ENCODE measurements around the gene CDC20B.
"Not testable (repeated sequence)": the region's sequence is repeated elsewhere in the genome, so short reads cannot be mapped to it uniquely, and the experiment has no call there.

The CDC20B gene

DNA sequence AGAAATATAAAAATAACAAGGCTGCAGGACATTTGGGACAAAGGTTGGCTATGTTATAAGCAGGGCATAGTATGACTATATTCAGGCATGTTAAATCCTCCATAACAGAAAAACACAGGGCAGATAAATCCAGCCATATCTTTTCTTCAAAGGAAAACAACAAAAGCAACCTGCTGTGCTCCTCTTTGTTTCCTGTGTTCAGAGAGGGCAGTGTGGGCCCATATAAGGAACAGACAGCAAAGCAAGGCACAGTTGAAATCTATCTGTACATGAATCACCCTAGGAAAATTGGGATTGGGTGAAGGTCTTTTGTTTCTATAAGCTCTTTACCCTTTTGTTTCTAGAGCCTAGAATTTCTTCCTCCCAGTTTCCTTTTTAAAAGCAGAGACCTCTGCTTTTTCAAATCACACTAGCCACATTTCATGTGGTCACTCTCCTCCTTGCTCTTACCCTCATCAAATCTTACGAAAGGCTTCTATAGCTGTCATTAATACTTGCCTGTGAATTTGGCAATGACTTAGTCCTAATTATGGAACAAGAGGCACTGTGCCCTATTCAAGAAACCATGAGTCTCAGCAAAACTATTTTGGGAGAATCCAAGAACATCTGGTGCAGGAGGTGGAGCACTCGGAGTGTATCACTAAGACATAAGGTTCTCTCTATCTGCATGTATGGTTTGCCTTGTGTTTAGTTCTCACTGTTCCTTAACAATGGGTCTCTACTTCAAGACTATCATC lies 68.8 kb downstream of the CDC20B start:
- DNase-seq: no peak

DNA sequence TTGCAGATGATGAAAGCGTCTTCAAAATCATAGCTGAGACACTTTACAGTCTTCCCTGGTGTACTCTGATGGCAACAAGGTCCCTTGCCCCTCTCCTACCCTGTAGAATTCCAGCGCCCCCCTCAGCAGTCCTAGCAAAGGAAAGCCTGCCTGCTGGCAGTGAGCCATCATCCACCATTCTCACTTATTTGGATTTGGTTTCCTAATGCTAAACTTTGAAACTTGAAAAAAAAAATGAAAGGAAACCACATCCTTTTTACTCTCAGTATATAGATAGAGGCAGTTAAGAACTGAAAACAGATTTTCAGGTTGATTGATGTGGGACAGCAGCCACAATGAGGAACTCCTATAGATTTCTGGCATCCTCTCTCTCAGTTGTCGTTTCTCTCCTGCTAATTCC lies 70.6 kb downstream of the CDC20B start, which contains the start of gene GZMA:
Gene GZMA (plus strand): TSS at position 299 of the 400 bp plus-strand sequence. CDS start 37 bp downstream, at position 336.
- DNase-seq: no peak

DNA sequence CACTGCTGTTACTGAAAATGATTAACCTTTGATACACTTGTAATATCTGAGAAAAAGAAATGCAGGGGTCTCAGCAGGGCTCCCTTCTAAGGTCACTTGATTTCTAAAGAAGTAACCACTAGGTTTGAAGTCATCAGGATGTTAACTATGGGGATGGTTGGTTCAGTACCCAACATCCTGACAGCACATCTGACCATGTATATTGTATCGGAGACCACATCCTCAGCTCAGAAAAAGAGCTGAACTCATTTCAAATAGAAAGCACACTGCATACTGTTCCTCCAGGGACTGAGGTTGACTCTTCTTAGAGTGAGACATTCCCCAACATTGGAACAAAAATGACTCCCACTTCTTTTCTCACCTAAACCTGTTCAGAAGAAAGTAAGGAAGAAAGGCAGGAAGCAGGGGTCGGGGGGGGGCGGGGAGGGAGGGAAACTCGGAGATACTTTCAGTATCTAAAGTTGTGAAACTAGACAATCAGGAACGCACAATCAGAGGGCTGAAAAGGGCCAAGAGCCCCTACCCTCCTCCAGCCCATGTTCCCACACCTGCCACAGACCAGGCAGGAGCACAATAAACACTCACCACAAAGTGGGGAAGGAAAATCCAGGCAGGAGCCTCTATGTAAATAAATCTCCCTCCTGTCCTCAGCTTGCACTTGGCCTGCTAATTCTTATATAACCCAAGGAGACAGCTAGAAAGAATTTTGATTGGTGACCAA lies 71.3 kb downstream of the CDC20B start:
- DNase-seq: no peak

DNA sequence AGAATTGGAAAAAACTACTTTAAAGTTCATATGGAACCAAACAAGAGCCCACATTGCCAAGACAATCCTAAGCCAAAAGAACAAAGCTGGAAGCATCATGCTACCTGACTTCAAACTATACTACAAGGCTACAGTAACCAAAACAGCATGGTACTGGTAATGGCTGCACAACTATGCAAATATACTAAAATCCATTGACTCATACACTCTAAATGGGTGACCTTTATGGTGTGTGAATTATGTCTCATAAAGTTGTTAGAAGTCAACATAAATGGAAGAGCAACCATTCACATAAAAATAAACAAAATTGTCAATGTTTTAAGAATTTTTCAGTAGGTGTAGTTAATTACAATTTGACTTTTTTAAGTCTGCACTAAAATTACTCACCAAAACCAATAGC lies 71.8 kb downstream of the CDC20B start:
- not testable (repeated sequence) for DNase-seq

DNA sequence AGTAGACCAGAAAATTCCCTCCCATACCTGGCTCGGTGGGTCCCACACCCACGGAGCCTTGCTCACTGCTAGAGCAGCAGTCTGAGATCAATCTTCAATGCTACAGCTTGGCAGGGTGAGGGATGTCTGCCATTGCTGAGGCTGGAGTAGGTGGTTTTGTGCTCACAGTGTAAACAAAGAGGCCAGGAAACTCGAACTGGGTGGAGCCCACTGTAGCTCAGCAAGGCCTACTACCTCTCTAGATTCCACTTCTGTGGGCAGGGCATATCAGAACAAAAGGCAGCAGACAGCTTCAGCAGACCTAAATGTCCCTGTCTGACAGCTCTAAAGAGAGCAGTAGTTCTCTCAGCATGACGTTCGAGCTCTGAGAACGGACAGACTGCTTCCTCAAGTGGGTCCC lies 76.1 kb downstream of the CDC20B start:
- no peak for DNase-seq

DNA sequence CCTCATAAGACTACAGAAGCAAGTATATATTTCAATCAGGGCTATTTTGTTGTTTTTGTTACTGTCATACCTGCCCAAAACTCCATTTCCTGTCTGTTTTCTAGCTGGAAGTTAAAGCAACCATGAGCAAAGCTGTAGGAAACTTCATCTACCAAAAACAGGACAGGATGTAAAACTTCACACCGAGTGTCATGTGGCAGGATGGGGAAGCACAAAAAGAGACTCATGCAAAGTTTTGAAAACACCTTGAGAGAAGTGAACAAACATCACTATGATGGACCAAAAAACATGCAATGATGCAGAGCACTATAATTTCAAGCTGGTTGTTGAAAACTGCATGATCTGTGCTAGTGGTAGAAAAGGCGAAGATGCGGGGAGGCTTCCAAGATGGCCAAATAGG lies 76.8 kb downstream of the CDC20B start:
- no peak for DNase-seq

DNA sequence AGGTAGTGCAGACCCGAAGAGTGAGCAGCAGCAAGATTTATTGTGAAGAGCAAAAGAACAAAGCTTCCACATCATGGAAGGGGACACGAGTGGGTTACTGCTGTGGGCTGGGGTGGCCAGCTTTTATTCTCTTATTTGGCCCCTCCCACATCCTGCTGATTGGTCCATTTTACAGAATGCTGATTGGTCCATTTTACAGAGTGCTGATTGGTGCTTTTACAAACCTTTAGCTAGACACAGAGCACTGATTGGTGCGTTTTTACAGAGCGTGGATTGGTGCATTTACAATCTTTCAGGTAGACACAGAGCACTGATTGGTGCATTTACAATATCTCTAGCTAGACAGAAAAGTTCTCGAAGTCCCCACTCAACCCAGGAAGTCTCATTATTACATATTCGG lies 82.0 kb downstream of the CDC20B start:
- DNase-seq: not testable (repeated sequence)

DNA sequence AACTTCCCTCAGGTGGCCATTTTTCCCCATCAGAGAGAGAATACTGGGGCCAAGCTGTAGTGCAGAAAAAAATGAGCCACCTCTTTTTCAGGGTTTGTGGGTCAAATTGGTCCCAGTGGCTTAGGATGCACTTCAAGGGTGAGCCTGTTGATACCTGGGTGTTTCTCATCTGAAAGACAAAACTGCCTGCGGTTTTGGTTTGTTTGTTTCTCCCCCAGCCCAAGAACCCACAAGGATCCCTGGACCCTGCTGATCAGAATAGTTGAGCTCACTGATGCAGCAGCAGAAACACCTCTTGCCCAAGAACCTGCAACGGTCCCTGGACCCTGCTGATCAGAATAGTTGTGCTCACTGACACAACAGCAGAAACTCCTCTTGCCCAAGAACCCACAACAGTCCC lies 83.7 kb downstream of the CDC20B start:
- DNase-seq: not testable (repeated sequence)

DNA sequence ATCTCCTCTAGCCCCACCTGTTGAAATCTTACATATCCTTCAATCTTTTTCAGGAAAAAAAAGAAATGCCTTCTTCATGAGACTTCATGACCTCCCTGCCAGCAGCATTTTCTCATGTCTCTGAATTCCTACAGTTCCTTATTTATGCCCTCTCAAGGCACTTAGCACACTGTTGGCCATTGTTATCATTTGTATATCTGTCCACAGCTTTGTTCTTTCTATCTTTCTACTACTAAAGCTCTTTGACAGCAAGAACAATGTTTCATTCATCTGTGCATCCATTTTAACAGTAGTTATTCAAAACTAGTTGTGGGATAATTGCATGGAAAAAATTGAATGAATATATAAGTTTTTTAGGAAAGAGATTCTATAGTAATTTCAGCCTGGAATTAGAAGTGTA lies 91.4 kb downstream of the CDC20B start:
- no peak for DNase-seq

DNA sequence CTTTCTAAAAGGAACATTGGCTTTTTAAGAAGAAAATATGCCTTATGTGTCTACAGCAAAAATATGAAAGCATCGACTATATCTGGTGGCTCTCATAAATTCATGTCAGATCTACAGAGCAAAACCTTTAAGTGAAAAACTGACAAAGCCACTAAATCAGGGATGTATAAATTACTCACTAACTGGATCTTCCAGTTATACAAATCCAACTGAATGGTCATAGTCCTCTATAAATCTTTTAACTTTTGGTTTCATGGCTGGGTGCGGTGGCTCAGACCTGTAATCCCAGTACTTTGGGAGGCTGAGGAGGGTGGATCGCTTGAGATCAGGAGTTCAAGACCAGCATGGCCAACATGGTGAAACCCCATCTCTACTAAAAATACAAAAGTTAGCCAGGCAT lies 99.8 kb downstream of the CDC20B start:
- no peak for DNase-seq

DNA sequence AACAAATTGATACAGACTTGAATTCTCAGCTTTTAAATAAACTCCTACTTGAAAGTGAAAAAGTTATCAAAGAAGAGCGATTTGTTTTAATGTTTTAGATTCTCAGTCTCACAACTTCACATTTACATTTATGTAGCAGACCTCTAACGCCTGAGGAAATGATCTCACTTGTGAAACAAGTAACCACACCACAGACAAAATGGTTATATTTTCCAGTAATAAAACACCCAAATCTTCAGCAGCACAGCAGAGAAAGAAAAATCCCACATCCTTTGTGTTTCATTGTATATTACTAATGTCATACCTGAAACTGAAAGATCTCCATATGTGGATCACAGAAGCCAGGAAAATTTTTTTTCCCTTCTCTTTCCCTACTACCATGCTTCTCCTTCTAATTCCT lies 100.3 kb downstream of the CDC20B start:
- DNase-seq: no peak

DNA sequence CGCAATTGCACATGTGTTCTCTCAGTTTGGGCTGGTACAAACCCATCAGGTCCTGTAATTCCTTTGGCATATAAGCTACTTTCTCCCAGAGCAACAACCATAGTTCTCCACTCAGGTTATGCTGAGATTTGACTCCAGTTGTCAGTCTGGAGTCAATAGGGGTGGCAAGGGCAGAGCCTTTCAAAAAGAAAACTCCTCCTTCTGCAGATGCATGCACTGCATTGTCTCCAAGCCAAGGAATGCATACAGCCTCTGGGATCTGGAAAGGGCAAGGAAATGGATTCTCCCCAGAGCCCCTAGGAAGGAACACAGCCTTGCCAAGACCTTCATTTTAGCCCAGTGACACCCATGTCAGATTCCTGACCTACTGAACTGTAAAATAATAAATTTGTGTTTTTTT lies 101.6 kb downstream of the CDC20B start:
- DNase-seq: no peak

DNA sequence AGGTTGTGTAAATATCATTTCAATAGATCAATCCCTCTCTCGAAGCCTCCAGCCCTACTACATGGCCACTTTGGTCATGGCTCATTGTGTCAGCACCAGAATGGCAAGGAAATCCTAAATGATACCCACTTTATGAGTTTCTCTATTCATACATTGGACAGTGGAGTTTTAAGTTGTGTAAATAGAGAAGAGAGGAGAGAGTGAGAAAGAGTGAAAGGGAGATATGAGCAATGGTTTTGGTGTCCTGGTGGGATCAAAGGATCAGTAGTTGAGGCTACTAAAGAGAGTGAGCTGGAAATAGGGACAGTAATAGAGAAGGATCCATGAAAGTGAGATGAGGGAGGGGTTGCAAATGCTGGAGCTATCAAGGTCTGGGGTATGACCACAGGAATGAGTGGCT lies 102.0 kb downstream of the CDC20B start:
- DNase-seq: no peak

DNA sequence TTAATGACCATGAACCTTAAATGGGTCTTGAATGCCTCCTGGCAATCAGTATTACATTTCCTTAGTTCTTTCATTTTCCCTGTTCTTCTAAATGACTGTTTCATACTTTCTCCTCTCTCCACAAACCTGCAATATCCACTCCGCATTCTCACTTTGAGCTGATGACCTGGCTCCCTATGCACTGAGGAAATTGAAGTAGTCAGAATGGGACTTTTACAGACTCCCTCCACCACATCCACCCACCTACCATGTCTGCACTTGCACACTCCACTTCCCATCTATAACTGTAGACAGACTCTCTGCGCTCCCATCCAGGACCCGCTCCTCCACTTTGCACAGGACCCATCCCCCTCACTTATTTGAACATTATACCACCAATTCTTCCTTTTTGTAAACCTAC lies 106.7 kb downstream of the CDC20B start:
- DNase-seq: no peak

DNA sequence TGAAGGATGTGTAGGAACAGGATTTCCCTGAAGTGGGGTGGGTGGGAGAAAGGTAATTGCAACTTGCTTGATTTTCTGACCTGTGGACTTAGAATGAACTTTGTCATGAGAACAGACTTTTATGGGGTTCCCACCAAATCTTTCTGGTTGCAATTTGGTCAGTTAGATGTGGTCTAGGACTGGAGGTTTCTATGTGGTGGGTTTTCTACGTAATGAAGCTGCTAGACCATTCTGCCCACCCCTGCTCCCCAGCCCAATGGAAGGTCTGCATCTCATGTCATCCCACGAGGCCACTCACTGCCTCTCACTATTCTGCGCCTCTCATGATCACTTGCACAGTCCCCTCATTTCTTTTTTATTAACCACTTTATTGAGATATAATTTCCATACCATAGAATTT lies 108.5 kb downstream of the CDC20B start:
- no peak for DNase-seq

DNA sequence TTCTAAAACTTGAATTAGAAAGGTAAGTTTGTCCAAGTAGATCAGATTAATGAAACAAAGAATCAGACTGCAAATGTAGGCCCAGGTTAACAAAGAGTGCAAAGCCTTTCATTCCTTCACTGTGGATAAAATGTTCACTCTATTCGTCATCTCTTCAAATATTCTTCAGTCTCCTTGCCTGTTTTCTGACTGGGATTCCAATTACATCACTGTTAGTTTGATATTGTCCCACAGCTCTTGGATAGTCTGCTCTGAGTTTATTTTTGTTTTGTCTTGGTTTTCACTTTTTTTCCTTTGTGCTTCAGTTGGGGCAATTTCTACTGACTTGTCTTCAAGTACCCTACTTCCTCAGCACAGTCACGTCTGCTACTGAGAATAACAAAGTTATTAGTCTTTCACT lies 109.1 kb downstream of the CDC20B start:
- DNase-seq: no peak

DNA sequence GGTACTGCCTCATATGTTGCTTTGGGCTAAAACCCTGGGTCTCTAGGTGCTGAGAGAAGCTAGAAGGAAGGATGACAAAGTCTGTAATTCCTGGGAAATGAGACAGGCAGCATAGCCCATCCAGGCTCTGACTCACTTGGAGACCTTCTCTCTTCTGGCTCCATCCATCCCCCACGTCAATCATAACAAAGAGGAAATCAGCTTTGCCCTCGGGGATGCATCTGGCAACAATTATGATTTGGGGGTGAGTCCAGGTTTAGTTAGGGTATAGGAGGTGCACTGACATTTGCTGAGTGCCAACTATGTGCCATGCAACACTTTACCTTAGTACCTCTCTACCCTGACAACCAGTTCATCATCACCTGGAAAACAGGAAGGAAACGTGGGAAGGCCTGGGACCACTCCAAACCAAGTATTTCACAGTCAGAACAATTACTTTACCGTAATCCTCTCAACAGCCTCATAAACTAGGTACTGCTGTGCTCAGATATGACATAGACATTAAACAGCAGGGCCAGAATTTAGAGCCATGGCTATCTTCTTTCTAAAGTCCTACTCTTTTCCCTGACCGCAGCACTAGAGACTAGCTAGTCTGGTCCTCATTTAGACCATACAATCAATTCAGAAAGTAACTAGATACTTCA lies 109.6 kb downstream of the CDC20B start:
- DNase-seq: no peak
